GM19351 (cell line): ENCODE measurements around the gene INTS6.
"Not testable (repeated sequence)": the region's sequence is repeated elsewhere in the genome, so short reads cannot be mapped to it uniquely, and the experiment has no call there.

Source experiments
- ATAC-seq: cut with Tn5 transposase; IDR thresholded peaks from one replicate; pipeline ENCODE4 v1.9.1; 2021; ENCODE audit warnings: mild to moderate bottlenecking, moderate library complexity; ENCODE audit not compliant: unreplicated experiment

Gene INTS6

GRCh38 chr13:51419001-51419636 is 33.7 kb downstream of the INTS6 start:
- ATAC-seq = peak; percentile 73

DNA sequence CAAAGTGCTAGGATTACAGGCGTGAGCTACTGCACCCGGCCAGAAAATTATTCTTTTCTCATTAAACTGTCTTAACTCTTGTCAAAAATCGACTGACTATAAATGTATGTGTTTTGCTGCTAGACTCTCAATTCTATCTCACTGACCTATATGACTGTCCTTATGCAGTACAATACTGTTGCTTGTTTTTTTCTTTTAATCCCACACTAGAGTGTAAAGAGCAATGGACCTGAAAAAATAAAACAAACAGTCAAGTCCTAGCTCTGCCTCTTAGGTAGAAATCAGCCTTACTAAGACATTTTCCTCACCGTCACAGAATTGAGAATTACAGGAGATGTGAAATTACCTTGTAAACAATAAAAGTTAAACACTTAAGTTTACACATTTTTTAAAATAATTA is 35.1 kb downstream of the INTS6 start:
- ATAC-seq = no peak

DNA sequence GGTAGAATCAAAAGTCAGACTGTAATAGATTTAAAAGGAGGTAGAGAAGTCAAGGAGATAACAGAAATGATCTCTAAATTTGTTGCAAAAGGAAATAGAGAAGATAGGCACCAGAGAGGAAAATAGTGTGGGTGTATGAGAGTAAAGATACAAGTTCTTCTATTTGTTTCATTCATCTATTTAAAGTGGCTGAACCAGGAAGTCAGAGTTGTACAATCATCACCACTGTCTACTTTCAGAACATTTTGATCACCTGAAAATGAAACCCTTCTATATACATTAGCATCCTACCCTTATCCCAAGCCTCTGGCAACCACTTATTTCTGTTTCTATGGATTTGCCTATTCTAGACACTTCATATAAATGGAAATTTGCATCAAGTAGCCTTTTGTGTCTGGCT is 36.7 kb downstream of the INTS6 start:
- ATAC-seq = peak; percentile 52

GRCh38 chr13:51415339-51415738 is 37.5 kb downstream of the INTS6 start:
- not testable (repeated sequence) for ATAC-seq

DNA sequence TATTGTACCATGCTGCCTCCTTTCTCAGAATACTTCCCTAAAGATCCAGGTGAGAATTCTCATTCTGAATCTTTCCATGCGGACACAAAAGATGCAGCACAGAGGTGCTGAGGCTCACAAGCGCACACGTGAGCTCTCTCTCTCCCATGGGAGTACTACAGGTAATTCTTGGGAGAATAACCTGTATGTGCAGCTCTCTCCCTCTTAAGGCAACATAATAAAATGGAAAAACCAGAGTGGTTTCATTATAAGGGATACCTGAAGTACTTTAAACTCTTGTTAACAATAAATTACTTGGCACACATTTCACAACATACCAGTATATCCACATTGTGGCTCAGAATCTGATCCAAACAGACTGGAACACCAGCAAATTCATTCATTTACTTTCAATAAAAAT is 40.4 kb downstream of the INTS6 start:
- ATAC-seq = no peak

GRCh38 chr13:51405176-51405575 is 47.7 kb downstream of the INTS6 start:
- ATAC-seq = no peak

DNA sequence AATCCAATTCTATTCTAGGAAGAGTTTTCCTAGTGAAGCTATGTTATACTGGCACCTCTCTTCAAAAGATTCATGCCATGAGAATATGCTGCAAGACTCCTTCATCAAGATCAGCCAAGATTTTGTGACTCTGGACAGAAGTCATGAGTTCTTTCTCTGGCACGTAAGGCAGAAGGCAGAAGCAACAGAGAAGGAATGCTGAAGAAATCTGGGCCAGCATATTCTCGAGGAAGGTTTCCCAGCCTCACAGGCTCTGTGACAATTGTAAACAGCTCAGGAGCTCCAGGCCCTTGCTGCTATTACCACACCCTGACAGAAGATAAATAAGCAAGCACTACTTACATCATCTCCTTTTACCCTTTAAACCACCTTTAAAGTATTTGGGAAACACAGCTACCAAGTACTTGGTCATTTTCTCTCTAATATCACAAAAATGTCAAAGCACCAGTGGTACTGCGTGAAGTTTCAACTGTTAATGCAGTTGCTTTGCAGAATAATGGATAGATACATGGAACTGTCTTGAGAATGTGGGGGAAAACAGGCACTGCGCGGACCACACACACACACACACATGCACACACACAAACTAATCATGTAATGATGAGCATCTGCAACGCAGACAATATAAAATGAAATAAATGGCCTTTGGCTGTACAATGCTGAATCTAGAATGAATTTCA is 55.4 kb downstream of the INTS6 start:
- no peak for ATAC-seq

DNA sequence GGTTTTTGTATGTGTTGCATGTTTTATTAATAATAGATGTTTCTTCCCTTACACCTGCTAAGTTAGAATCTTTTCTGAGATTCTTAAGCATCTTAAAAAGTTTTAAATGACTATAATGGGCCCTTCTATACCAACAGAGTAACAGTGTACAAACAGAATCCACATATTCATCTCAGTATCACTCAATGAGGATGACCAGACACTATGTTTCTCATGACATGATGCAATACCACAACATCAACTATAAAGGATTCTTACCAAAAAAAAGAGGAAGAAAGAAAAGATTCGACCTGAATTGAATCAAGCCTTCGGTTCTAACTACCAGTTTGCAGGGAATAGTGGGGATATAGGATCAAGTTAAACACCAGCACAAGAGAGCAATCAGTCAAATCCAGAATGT is 56.5 kb downstream of the INTS6 start:
- ATAC-seq = peak; percentile 95

GRCh38 chr13:51394724-51395123 is 58.1 kb downstream of the INTS6 start:
- no peak for ATAC-seq

DNA sequence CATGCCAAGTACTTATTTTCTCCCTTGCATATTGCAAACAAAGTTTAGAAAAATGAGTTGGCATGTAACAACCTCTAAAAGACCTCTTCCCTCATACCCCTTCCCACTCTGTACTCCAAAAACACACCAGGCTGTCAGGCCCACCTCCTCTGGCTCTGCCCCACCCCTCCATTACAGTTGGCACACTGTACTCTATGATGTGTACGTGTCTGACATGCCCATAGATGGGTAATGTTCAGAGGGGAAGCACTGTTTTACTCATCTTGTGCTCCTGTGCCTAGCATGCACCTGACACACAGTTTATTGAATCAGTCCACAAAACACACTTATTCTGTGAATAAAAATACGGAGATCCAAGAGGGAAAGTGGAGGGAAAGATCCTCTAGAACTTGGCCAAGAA is 67.7 kb downstream of the INTS6 start:
- no peak for ATAC-seq

DNA sequence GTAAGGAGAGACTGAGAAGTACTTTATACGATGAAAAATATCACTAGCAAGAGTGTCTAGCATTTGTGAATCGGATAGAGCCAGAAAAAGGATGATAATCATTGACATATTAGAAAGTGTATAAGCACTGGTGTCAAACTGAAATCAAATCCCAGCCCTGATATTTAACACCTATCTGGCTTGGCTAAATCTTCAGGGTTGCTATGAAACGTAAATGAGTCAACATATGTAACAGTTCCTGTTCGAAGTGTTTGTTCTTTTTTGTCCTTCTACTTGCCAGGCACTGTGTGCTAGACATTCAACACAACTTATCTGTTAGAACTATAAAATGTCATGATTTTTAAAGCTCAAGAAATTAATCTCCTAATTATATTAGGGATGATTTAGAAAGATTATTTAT is 72.6 kb downstream of the INTS6 start:
- ATAC-seq = no peak

DNA sequence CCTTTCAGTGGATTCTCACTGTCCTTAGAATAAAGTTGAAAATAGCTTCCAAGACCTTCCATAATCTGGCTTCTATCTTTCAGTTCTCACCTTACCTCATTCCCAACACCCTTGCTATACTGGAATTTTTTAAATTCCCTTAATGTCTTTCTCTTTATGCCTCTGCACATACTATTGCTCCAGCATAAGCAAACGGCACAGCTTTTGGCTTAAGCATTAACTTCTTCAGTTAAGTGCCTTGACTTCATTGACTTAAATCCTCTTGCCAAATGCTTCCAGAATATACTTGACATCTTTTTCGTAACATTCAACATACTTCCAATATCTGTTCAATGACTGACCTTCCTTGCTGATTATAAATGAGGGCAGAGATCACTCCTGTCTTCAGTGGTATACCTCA is 79.4 kb downstream of the INTS6 start:
- no peak for ATAC-seq

DNA sequence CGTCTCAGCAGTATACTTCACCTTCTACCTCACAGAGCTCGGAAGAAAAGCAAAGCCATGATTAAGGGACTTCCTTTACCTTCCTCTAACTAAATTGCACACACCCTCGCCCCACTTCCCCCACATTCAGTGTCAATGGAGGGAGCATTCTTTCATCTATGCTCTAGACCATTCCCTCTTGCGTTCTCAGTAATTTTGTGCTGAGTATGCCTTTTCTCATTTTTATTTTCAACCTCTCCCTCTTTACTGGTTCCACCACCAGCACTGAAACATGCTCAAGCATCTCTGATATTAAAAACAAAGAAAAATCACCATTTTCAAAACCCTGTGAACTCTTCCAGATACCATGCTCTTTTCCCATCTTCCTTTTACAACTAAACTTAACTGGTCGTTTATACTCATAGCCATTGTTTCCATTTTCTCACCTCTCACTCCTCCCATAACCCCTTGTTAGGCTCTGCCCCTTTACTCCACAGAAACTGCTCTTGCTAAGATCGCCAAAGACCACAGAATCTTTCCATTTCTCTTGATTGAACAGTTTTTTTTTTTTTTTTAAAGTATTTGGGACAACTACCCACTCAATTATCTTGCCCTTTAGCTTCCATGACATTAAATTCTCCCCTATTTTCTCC is 81.0 kb downstream of the INTS6 start:
- ATAC-seq = no peak

DNA sequence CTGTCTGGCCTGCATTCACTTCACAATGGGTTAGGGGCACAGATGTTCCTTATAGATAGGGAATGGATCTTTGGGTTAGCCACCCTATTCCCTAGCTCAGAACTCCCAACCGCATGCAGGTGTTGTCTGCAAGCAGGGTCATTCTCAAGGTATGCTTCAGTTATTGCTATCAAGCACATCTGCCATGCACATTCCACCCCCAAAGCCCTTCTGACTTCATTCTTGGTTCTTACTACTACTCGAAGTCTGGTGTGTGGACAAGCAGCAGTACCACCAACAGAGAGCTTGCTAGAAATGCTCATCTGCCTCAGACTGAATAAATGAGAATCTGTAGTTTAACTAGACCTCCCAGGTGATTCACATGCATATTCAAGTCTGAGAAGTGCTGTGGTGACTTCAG is 82.0 kb downstream of the INTS6 start:
- no peak for ATAC-seq

DNA sequence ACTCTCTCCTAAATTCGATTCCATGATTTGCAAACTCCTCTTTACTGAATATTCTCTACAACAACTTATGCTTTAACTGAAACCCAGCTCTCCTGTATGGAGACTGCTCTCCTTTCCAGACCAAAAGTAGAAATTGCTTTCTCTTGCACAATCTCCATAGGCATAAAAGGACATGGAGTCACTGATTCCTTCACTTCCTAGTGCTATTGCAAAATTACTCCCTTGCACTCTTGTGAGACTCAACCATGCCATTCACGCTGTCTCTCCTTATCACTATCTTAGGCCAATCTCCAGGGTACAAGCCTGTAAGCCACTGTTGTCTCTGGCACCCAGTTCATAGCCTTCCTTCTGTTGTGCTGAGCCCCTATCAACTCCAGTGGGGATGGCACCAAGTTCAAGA is 82.7 kb downstream of the INTS6 start:
- ATAC-seq = no peak

DNA sequence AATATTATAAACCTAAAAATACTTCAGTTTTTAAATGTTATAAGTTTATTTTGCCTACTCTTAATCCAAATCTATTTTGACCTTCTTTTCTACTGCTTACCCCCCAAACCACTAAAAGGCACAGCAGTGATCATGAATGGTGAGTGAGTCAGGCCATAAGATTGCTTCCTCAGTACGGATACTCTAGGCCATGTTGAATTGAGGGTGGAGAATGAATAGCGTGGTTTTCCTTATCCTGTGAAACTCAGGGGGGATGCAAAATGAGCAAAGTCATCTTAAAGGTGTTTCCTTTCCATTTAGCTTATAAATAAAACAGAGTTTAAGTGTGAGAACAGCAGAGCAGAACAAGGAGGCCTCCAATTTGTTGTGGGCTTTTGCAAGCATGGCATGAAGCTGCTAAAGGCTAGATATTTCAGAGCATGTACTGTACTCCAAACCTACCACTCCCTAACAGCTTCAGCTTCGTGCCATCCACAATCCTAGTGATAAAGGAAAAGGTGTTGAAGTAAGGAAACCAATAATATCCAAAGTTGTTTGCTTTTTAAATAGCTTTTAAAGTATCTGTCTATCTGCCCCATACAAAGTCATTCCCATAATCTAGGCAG is 88.3 kb downstream of the INTS6 start:
- ATAC-seq = no peak

DNA sequence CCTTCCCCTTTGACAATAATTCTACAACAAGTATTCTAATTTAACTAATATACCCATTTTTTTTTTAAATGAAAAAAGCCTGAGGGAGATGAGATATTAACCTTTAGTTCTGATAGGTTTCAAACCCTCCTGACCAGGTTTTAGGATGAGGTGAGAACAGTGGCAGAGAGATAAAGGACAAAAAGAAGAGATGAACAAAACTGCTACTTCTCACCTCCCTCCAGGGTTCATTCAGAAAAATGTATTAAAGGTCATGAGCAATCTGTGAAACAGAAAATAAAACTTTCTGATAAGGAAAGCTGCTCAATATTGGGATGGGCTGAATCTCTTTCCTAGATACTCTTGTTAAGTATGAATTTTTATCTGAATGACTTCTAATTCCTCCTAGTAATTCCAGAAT is 89.2 kb downstream of the INTS6 start:
- no peak for ATAC-seq

DNA sequence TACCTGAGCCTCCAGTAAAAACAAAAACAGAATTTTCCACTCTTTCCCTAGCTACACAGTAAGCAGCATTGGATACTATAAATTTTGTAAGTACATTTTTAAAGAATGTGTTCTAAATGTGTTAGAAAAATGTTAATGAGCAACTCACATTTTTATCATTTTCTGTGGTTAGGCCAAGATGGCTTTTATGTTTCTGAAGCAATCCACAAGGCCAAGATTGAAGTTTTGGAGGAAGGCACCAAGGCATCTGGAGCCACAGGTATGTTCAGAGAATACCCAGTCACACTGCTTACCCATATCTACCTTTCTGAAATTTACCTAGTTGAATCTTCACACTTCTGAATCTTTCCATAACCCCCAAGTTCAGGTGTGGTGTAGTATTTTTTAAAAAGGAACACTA is 91.7 kb downstream of the INTS6 start:
- ATAC-seq = no peak

DNA sequence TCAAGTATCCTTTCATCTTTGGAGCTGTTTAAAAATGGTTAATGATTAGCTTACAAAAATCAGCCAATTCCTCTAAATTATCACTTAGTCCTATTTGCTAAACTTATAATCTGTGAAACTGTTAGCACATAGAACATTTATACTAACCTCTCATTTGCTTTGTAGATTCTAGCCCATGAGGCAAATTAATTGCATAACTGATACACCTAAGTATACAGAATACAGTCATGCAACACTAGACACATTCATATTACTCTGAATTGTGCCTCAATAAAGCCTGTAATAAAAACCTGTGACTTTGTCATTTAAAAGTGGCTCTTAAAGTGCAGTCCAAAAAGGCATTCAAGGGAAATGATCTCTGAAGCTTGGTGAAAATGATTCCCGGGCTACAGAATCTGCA is 92.3 kb downstream of the INTS6 start:
- no peak for ATAC-seq

- ATAC-seq = no peak
Measured at GRCh38 chr13:51359352-51359751, 93.5 kb downstream of the INTS6 start.

- no peak for ATAC-seq
Measured at GRCh38 chr13:51357928-51358595, 94.8 kb downstream of the INTS6 start.

- ATAC-seq = no peak
Measured at GRCh38 chr13:51355217-51355616, 97.6 kb downstream of the INTS6 start.
